ENCODE measurements around the gene PLEKHB1. TPM values are rescaled to one million over a fixed set of nuclear protein-coding genes. Genes with fewer than 3 reads are reported as not detected.
A peak's percentile ranks its signal among the peaks of the same experiment; 100 is the strongest.

The PLEKHB1 gene
- polyA plus RNA-seq, 1 donor (not counting 4 experiments of a cell fraction or from before 2014, with no cell fraction given) = not detected

DNA sequence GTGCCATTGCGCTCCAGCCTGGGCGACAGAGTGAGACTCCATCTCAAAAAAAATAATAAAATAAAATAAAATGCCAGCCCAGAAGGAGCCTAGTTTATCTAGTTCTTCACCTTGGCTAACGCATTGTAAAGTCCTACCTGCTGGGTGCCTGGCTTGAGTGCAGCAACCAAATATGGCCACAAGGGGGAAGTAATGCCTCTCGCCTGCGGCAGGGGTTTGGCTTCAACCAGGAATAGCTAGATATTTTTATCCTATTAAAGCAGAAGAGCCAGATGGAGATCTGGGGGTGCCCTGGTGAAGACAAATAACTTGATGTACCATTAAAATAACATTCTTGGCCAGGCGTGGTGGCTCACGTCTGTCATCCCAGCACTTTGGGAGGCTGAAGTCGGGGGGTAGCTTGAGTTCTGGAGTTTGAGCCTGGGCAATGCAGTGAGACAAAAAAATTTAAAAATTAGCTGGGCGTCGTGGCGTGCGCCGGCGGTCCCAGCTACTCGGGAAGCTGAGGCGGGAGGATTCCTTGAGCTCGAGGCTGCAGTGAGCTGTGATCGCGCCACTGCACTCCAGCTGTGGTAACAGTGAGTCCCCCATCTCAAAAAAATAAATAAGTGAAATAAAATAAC, 20.6 kb upstream of the PLEKHB1 start:
- Histone ChIP-seq H3K4me3 (ENCODE audit: control insufficient read depth in 2 of 3, extremely low read depth in 1 of 3, insufficient read depth in 2 of 3, low read depth in 1 of 3, low read length in 3 of 3) (no peak overlapping the region), H3K9me1 (ENCODE audit: control insufficient read depth, extremely low read depth, insufficient read depth, low read length) (no peaks in the 10 kb centered on the region), H2AFZ (ENCODE audit: control insufficient read depth, low read length) (peak overlapping the region; percentile 40), H3K9ac (ENCODE audit: control insufficient read depth, extremely low read depth, insufficient read depth, low read length) (no peak overlapping the region), H3K27ac (ENCODE audit: control insufficient read depth, insufficient read depth, low read length) (no peak overlapping the region), H3K4me2 (ENCODE audit: control insufficient read depth, extremely low read depth, insufficient read depth, low read depth, low read length) (peak overlapping the region; percentile 45), H3K79me2 (ENCODE audit: control insufficient read depth, insufficient read depth, low read length) (no peaks in the 10 kb centered on the region), H3K4me1 (ENCODE audit: control insufficient read depth, extremely low read depth, insufficient read depth, low read length) (no peaks in the 10 kb centered on the region), H4K20me1 (ENCODE audit: control insufficient read depth, extremely low read depth, insufficient read depth, low read length) (no peaks in the 10 kb centered on the region), H3K9me3 (ENCODE audit: control insufficient read depth, low read depth, low read length) (no peaks in the 10 kb centered on the region), H3K36me3 (ENCODE audit: control insufficient read depth in 2 of 2, extremely low read depth in 1 of 2, insufficient read depth in 2 of 2, low read length in 2 of 2) (no peaks in the 10 kb centered on the region), H3K27me3 (ENCODE audit: control insufficient read depth, extremely low read depth, insufficient read depth, low read length) (peaks cover 13% of the 10 kb centered on the region)
- TF ChIP-seq EZH2 (IDR thresholded peaks at IDR 0.05; ENCODE audit: low read length) = no peak
- TF ChIP-seq, protein P1, sequence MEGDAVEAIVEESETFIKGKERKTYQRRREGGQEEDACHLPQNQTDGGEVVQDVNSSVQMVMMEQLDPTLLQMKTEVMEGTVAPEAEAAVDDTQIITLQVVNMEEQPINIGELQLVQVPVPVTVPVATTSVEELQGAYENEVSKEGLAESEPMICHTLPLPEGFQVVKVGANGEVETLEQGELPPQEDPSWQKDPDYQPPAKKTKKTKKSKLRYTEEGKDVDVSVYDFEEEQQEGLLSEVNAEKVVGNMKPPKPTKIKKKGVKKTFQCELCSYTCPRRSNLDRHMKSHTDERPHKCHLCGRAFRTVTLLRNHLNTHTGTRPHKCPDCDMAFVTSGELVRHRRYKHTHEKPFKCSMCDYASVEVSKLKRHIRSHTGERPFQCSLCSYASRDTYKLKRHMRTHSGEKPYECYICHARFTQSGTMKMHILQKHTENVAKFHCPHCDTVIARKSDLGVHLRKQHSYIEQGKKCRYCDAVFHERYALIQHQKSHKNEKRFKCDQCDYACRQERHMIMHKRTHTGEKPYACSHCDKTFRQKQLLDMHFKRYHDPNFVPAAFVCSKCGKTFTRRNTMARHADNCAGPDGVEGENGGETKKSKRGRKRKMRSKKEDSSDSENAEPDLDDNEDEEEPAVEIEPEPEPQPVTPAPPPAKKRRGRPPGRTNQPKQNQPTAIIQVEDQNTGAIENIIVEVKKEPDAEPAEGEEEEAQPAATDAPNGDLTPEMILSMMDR (optimal IDR thresholded peaks at IDR 0.05 in 1 of 3, IDR thresholded peaks at IDR 0.05 in 1 of 3, conservative IDR thresholded peaks at IDR 0.05 in 1 of 3; ENCODE audit: extremely low read depth in 1 of 3, insufficient read depth in 2 of 3, low read length in 3 of 3) = peak; percentile 74 to 93 (median 86)
- DNase-seq (ENCODE audit: low read depth, low spot score) (no peak), FAIRE-seq (peak; percentile 65)
- dilution Hi-C loops (cut with MboI; ENCODE audit: extremely low pct_ligation_motif_present, low sequenced_read_pairs) = no loop called here

DNA sequence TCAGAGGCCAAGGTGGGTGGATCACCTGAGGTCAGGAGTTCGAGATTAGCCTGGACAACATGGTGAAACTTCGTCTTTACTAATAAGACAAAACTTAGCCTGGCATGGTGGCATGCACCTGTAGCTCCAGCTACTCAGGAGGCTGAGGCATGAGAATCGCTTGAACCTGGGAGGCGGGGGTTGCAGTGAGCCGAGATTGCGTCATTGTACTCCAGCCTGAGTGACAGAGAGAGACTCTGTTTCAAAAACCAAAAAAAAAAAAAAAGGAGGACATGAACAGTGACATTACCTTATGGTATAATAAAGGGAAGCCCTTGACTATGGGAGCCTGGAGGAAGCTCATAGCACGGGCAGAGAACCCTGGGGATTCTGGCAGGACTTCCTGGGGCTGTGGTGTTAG, 16.5 kb upstream of the PLEKHB1 start:
- Histone ChIP-seq H4K20me1 (ENCODE audit: control insufficient read depth, extremely low read depth, insufficient read depth, low read length) (no peaks in the 10 kb centered on the region), H3K4me1 (ENCODE audit: control insufficient read depth, extremely low read depth, insufficient read depth, low read length) (no peaks in the 10 kb centered on the region), H3K79me2 (ENCODE audit: control insufficient read depth, insufficient read depth, low read length) (no peaks in the 10 kb centered on the region), H3K36me3 (ENCODE audit: control insufficient read depth in 2 of 2, extremely low read depth in 1 of 2, insufficient read depth in 2 of 2, low read length in 2 of 2) (no peaks in the 10 kb centered on the region), H3K27ac (ENCODE audit: control insufficient read depth, insufficient read depth, low read length) (no peak overlapping the region), H3K27me3 (ENCODE audit: control insufficient read depth, extremely low read depth, insufficient read depth, low read length) (peaks cover 4% of the 10 kb centered on the region), H3K4me2 (ENCODE audit: control insufficient read depth, extremely low read depth, insufficient read depth, low read depth, low read length) (no peak overlapping the region), H3K9me1 (ENCODE audit: control insufficient read depth, extremely low read depth, insufficient read depth, low read length) (no peaks in the 10 kb centered on the region), H2AFZ (ENCODE audit: control insufficient read depth, low read length) (no peak overlapping the region), H3K9me3 (ENCODE audit: control insufficient read depth, low read depth, low read length) (no peaks in the 10 kb centered on the region), H3K4me3 (ENCODE audit: control insufficient read depth in 2 of 3, extremely low read depth in 1 of 3, insufficient read depth in 2 of 3, low read depth in 1 of 3, low read length in 3 of 3) (no peak overlapping the region), H3K9ac (ENCODE audit: control insufficient read depth, extremely low read depth, insufficient read depth, low read length) (no peak overlapping the region)
- dilution Hi-C loops (cut with MboI; ENCODE audit: extremely low pct_ligation_motif_present, low sequenced_read_pairs) = no loop called here
- TF ChIP-seq EZH2 (IDR thresholded peaks at IDR 0.05; ENCODE audit: low read length) = no peak
- TF ChIP-seq, protein P1 (optimal IDR thresholded peaks at IDR 0.05 in 1 of 3, IDR thresholded peaks at IDR 0.05 in 1 of 3, conservative IDR thresholded peaks at IDR 0.05 in 1 of 3; ENCODE audit: extremely low read depth in 1 of 3, insufficient read depth in 2 of 3, low read length in 3 of 3) = no peak
- DNase-seq (ENCODE audit: low read depth, low spot score) (no peak), FAIRE-seq (no peak)

All from keratinocyte (primary cell).